HepG2 (cell line): Measurements from ENCODE around the gene FZD4. TPM values are rescaled to one million over a fixed set of nuclear protein-coding genes. Genes with fewer than 3 reads are reported as not detected.

Source experiments
- ARID2 ChIP-seq: sonication (generic); formaldehyde crosslinking; IDR thresholded peaks from 2 replicates; pipeline ENCODE4 v1.8.1; 2022; ENCODE audit warnings: mild to moderate bottlenecking, missing genetic modification reagents, borderline replicate concordance
- CCDC6 ChIP-seq: sonication (generic); formaldehyde crosslinking; IDR thresholded peaks from 2 replicates; pipeline ENCODE4 v1.8.1; 2022; ENCODE audit warnings: mild to moderate bottlenecking, missing genetic modification reagents, moderate library complexity
- FOXM1 ChIP-seq: sonication (generic); formaldehyde crosslinking; IDR thresholded peaks from 2 replicates; pipeline ENCODE4 v1.5.0; 2020; ENCODE audit warnings: missing genetic modification reagents
- HNF4A ChIP-seq: sonication (generic); formaldehyde crosslinking; IDR thresholded peaks from 2 replicates; pipeline ENCODE4 v1.4.0; 2020; ENCODE audit warnings: missing genetic modification reagents
- NFE2L1 ChIP-seq: sonication (generic); formaldehyde crosslinking; IDR thresholded peaks from 2 replicates; pipeline ENCODE4 v1.4.0; 2020; ENCODE audit warnings: missing genetic modification reagents, mild to moderate bottlenecking, borderline replicate concordance
- NONO ChIP-seq, 2 experiments: fragments of 450-650 bp in 1 of 2; sonication (generic) in 1 of 2; formaldehyde crosslinking in 1 of 2; IDR thresholded peaks in 1 of 2; conservative IDR thresholded peaks in 1 of 2; 2 replicates each; pipeline versions ENCODE4 v1.6.1 to v1.8.0; 2017 to 2022; ENCODE audit warnings: mild to moderate bottlenecking in 1 of 2, missing genetic modification reagents in 1 of 2, moderate library complexity in 1 of 2
- NRL ChIP-seq: sonication (generic); formaldehyde crosslinking; IDR thresholded peaks from 2 replicates; pipeline ENCODE4 v1.5.0; 2020; ENCODE audit warnings: missing genetic modification reagents, mild to moderate bottlenecking, moderate library complexity, borderline replicate concordance
- REL ChIP-seq: sonication (generic); formaldehyde crosslinking; conservative IDR thresholded peaks from 2 replicates; pipeline ENCODE4 v1.8.0; 2022; ENCODE audit warnings: mild to moderate bottlenecking, missing genetic modification reagents, moderate library complexity
- SMAD3 ChIP-seq: sonication (generic); formaldehyde crosslinking; IDR thresholded peaks from 2 replicates; pipeline ENCODE4 v1.4.0; 2020; ENCODE audit warnings: missing genetic modification reagents
- SP2 ChIP-seq: sonication (generic); formaldehyde crosslinking; IDR thresholded peaks from 2 replicates; pipeline ENCODE4 v1.5.1; 2020; ENCODE audit warnings: mild to moderate bottlenecking, missing genetic modification reagents
- THAP11 ChIP-seq: IDR thresholded peaks from 2 replicates; pipeline ENCODE4 v1.6.1; 2016; ENCODE audit warnings: missing biosample characterization, missing genetic modification reagents
- ZBTB34 ChIP-seq: sonication (generic); formaldehyde crosslinking; IDR thresholded peaks from 2 replicates; pipeline ENCODE4 v1.8.0; 2022; ENCODE audit warnings: mild to moderate bottlenecking, missing genetic modification reagents
- ZBTB40 ChIP-seq, 2 experiments: fragments of 450-650 bp in 1 of 2; sonication (generic) in 1 of 2; formaldehyde crosslinking in 1 of 2; IDR thresholded peaks; 2 replicates each; pipeline versions ENCODE4 v1.6.1 to v1.8.0; 2016 to 2022; ENCODE audit warnings: antibody characterized with exemption in 1 of 2, mild to moderate bottlenecking in 1 of 2, missing genetic modification reagents in 1 of 2
- ZNF441 ChIP-seq: sonication (generic); formaldehyde crosslinking; IDR thresholded peaks from 2 replicates; pipeline ENCODE4 v1.7.0; 2021; ENCODE audit warnings: missing genetic modification reagents, borderline replicate concordance
- ZNF567 ChIP-seq: sonication (generic); formaldehyde crosslinking; IDR thresholded peaks from 2 replicates; pipeline ENCODE4 v1.8.1; 2023; ENCODE audit warnings: mild to moderate bottlenecking, missing genetic modification reagents, borderline replicate concordance
- polyA plus RNA-seq, 8 experiments: library from polyadenylated mRNA; depleted of rRNA in 3 of 8; stranded (reverse) in 7 of 8; unstranded in 1 of 8; fragments of >200 nt; fragmentation: Illumina TruSeq in 4 of 8; extraction: Trizol in 4 of 8; gene quantifications; 2 replicates each; pipeline versions ENCODE4 v1.2.1 to v1.2.3, GENCODE V29; 2011 to 2016; ENCODE audit warnings: low read depth in 4 of 8, missing spikeins in 1 of 8, mixed read lengths in 1 of 8; ENCODE audit not compliant: insufficient read depth in 1 of 8
- total RNA-seq, 5 experiments: library from RNA; depleted of rRNA; stranded (reverse); fragments of >200 nt; fragmentation: Illumina TruSeq; extraction: Trizol; gene quantifications; 2 replicates each; pipeline ENCODE4 v1.2.3, GENCODE V29; 2016; ENCODE audit warnings: low read depth in 1 of 5

FZD4 gene
- total and polyA plus RNA-seq, 2 of the 13 experiments (the other 11 are each of a cell fraction or from before 2014, with no cell fraction given): 46.5 to 70.4 TPM

- TF ChIP-seq ZBTB40 (IDR thresholded peaks at IDR 0.05) (no peak), ZBTB40 (CRISPR knock-in tag; IDR thresholded peaks at IDR 0.05) (no peak; the same call in 1 of the 2 replicates), CCDC6 (no peak), ZNF441 (no peak), THAP11 (CRISPR knock-in tag) (no peak; the same call in none of the 2 replicates), SMAD3 (no peak), ZNF567 (CRISPR knock-in tag) (no peak), ARID2 (CRISPR knock-in tag) (0 out of 2 replicates have a peak, but pooled peaks have one; percentile 38), NRL (CRISPR knock-in tag) (no peak), SP2 (CRISPR knock-in tag) (no peak), ZBTB34 (peak; percentile 27; the same call in 1 of the 2 replicates), NFE2L1 (no peak), FOXM1 (CRISPR knock-in tag) (no peak), HNF4A (CRISPR knock-in tag) (peak; percentile 95), NONO (IDR thresholded peaks at IDR 0.05) (no peak), NONO (CRISPR knock-in tag; conservative IDR thresholded peaks at IDR 0.05) (no peak), REL (CRISPR knock-in tag) (no peak)
Measured at GRCh38 chr11:86941077-86941870, 13.9 kb downstream of the FZD4 start (continued).
